HG03103 (cell line): ENCODE measurements around the gene CIAO2A.
A peak's percentile ranks its signal among the peaks of the same experiment; 100 is the strongest.
"Not testable (repeated sequence)": the region's sequence is repeated elsewhere in the genome, so short reads cannot be mapped to it uniquely, and the experiment has no call there.

Source experiments
- ATAC-seq: cut with Tn5 transposase; IDR thresholded peaks from one replicate; pipeline ENCODE4 v1.9.1; 2021; ENCODE audit warnings: low read depth; ENCODE audit not compliant: unreplicated experiment

Gene CIAO2A

GRCh38 chr15:64093627-64094417 lies at the start of gene CIAO2A:
Gene CIAO2A, minus strand, starts transcription at chr15:64093838. Its CDS starts 70 bp downstream, at chr15:64093768.
- ATAC-seq: peak; percentile 46

DNA sequence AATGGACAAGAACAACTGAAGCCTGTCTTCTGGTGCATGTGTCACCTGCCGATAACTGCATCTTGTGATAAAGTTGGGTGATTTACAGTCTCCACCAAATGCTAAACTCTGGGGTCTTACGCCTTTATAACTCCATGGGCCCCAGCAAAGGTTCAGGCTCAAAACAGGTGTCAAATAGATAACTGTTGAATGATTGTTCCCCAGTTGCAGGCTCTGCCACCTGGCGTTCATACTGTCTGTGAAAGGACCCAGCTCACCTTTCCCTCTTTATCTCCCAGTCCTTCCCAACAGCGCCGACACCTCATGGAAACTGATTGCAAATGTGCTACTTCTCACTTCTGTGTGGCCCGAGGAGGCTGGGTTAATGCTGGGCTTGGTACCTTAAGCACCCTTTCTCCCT lies 49.6 kb upstream of the CIAO2A start:
- ATAC-seq: no peak

DNA sequence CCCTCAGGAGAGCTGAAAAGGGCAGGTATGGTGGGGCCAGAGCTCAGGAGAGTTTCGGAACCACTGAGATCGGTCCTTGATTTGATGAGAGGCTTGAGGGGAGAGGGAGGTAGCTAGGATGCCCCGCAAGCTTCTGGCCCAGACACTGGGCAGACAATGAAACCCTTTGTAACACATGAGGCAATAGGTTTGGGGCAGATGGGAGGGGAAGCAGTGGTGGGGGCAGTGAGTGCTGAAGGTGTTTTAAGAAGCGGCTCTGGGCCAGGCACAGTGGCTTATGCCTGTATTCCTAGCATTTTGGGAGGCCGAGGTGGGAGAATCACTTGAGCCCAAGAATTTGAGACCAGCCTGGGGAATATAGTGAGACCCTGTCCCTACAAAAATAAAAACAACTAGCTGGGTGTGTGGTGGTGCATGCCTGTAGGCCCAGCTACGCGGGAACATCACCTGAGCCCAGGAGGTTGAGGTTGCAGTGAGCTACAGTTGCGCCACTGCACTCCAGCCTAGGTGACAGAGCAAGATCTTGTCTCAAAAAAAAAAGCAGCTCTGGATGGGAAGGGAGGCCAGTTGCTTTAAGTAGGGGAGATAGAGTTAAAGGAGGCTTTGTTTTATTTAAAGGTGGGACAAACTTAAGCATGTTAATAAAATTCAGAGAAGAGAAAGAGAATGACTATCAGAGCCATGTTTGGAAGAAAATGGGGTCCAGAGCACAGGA lies 48.3 kb upstream of the CIAO2A start:
- ATAC-seq: no peak

DNA sequence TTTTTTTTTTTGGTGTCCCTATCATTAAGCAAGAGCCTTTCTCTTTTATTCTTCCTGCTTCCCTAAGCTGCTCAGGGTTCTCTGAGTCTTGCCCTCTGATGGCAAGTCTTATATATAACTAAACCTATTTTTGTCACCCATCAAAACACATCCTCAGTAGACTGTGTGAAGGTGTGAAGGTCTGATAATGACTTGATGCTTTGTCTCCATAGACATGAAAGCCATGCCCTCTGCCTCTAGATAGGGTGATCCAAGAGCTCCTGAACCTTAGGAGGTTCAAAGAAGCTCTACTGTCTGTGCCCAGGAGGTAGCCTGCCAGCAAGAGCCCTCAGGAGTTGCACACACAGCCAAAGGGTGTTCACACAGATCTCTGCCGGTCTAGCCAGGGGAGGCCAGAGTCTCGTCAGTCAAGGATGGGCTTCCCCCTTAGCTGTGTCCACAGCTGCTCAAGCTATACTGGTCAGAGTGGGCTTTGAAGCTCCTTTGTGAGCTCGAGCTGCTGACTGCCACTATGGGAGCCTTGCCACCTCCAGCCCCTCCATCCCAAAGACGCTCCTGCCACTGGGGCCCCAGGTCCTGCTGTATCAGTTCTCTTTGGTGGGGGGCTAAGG lies 44.8 kb upstream of the CIAO2A start:
- no peak for ATAC-seq

DNA sequence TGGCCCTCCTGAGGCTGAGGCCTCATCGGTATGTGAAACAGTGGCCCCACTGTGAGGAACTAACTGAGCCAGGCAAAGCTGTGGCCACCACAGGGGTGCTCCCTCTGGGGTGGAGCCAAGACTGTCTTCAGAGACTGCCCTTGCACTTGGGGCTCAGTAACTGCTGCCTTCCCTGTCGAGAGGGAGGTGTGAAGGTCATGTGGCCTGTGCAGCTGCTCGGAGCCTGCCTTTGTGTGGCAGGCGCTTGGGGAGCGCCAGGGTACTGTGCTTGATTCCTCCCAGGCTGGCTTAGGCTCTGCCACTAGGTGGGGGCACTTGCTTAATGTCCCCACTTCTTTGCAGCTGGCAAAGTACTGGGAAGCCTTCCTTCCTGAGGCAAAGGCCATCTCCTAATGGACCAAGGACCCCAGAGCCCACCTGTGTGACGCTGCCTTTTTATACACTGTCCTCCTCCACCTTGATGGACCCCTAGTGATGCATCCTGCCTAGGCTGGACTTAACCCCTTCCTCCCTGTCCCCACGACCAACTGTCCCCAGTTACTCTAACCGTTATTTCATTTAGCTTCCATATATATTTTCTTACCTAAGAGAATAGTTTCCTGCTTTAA lies 43.7 kb upstream of the CIAO2A start:
- no peak for ATAC-seq

DNA sequence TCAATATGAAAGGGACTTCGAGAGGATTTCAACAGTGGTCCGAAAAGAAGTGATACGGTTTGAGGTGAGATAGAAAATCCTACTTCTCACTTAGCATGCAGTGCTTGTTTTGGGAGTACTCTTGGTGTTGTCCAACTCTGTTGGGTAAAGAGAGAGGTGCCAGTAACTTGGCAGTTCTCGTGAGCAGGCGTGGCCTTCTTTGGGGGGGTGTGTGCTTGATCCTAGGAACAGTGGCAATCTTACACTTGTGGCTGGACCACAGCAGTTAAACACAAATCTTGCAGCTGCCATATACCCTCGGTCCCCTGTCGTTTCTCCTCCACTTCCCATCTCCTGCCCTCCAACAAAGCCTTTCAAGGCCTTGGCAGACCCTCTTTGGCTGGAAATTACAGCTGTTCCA lies 42.7 kb upstream of the CIAO2A start:
- ATAC-seq: no peak

DNA sequence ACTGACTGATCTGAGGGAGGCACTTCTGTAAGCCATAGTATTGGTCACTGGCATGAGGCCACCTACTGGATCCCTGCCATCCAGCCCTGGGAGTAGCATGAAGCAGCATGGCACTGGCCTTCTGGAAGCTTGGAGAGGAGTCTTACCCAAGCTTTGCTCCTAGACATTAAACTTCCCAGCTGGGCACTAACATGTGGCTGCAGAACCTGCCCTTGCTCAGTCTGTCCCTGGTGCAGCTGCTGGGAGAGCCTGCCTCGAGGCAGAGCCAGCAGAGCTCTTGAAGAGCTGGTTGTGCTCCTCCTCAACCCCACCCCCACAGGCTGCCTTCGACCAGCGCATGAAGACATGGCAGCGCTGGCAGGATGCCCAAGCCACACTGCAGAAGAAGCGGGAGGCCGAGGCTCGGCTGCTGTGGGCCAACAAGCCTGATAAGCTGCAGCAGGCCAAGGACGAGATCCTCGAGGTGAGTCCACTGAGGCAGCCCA lies 40.7 kb upstream of the CIAO2A start:
- ATAC-seq: no peak

DNA sequence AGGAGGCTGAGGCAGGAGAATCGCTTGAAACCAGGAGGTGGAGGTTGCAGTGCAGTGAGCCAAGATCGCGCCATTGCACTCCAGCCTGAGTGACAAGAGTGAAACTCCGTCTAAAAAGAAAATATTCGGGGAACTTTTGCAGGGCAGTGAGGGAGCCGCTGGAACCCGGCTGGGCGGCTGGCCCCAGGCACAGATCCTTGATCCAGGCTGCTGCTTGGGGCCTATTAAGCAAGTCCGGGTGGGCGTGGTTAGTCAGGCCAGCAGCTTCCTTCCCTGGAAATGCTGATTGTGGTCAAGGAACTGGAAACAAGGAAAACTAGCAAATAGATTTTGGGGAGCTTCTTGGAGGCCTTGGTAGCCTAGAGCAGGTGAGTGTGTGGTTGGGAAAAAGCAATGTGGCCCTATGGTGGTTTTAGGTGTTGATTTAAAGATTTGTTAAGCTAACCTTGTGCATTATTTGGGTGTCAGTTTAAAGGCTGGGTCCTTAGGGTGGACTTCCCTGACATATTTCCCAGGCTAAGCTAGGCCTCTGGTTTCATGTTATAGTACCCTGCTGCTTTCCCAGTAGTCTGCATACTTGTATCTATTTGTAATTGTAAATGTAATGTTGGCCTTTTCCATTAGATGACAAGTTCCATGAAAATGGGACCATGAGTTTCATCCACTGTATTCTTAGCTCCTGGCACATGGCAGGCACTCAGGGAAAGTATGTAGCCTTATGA lies 40.1 kb upstream of the CIAO2A start:
- no peak for ATAC-seq

DNA sequence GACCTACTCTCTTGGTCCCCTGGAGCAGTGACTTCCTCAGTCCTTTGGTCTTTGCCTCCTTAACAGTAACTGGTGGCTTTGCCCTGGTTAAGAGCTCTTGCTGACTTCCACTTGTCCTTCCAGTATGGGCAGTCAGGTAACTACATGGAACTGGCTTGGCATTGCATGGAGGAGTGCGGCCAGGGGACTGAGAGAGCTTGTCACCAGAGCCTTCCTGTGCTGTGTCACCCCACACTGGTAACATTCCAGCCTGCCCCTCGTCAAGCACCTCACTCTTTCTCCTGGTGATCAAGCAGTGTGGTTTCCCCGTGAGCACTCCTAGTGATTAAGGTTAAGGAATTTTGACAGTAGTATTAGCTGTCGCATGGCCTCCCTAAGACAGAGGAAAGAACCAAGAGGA lies 38.6 kb upstream of the CIAO2A start:
- ATAC-seq: no peak

DNA sequence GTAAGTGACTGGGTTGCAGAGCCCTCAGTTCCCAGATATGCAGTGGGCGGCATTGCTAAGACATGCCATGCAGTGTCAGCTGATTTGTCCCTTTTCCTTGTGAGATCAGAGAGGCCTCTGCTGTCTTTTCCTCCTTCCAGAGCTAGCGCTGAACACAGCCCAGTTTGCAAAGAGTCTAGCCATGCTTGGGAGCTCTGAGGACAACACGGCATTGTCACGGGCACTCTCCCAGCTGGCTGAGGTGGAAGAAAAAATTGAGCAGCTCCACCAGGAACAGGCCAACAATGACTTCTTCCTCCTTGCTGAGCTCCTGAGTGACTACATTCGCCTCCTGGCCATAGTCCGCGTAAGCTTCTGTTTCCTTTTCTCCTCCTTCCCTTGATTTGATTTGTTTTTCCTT lies 37.9 kb upstream of the CIAO2A start:
- no peak for ATAC-seq

GRCh38 chr15:64130159-64130558 lies 36.5 kb upstream of the CIAO2A start:
- ATAC-seq: no peak

DNA sequence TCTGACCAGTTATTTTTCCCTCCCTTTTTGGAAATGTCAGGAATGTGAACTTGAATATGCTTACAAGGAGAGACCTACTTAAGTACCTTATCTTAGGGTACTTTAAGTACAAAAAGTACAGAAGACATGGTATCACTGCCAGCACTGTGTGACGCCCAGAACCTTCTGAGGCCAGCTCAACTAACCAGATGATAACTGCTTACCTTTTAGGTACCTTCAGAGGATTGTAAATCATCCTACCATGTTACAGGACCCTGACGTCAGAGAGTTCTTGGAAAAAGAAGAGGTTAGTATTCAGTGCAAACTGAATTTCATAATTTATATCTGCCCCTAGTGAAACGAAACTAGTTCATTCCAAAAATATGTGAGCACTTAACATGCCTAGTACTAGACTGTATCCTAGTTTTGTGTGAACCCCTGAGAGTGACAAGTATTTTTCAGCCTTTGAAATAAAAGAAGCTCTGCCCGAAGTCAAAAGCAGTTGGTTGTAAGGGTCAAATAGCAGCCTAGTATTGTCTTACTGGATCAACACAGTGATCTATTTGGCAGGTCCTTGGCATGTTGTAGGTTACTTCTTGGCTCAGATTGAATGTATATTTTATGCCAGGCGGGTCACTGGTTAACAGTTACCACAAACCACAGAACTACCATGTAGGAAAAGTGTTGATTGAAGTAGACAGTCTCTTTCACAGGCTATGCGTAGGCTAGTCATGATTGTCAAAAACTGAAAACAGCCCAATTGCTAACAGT lies 34.1 kb upstream of the CIAO2A start:
- no peak for ATAC-seq

DNA sequence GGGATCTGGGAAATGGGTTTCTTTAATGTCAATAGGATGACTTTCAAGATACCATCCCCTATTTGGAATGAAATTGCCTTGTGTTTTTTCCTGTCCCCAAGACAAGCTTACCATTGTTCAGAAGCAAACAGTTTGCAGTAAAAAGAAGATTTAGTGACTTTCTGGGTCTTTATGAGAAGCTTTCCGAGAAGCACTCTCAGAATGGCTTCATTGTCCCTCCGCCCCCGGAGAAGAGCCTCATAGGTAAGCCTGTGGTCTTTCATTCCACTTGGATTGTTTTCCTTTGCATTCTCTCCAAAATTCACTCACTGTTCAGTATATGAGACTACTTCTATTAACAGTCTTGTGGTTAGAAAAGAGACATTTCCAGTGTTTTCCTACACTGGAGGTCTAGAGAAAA lies 32.3 kb upstream of the CIAO2A start:
- no peak for ATAC-seq

DNA sequence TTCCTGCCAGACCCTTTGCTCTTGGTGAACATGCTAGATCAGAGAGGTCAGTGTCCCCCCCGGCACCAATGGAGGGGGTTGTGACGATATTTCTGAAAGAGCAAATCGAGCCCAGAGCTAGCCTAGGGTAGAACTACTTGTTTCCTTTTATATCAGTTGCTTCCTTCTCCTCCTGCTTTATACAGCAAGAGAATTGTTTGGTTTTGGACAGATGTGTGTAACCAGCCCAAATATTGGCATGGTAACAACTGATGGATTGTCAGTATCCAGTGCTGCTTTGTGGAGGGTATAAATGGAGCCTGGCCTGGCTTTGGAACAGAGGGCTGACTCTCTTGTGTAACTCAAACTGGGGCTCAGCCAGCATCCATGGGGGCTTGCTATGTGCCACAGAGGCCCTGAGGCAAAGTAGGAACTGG lies 29.3 kb upstream of the CIAO2A start:
- ATAC-seq: no peak

GRCh38 chr15:64122444-64122843 lies 28.8 kb upstream of the CIAO2A start:
- no peak for ATAC-seq

- ATAC-seq: no peak
Observed at GRCh38 chr15:64121614-64122013, 28.0 kb upstream of the CIAO2A start.

DNA sequence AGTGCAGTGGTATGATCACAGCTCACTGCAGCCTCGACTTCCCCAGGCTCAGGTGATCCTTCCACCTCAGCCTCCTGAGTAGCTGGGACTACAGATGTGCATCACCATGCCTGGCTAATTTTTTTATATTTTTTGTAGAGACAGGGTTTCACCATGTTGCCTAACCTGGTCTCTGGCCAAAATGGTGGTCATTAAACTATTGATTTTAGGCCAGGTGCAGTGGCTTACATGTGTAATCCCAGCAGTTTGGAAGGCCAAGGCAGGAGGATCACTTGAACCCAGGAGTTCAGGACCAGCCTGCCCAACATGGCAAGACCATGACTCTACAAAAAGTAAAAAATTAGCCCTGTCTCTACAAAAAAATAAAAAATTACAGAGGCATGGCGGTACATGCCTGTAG lies 26.7 kb upstream of the CIAO2A start:
- not testable (repeated sequence) for ATAC-seq

DNA sequence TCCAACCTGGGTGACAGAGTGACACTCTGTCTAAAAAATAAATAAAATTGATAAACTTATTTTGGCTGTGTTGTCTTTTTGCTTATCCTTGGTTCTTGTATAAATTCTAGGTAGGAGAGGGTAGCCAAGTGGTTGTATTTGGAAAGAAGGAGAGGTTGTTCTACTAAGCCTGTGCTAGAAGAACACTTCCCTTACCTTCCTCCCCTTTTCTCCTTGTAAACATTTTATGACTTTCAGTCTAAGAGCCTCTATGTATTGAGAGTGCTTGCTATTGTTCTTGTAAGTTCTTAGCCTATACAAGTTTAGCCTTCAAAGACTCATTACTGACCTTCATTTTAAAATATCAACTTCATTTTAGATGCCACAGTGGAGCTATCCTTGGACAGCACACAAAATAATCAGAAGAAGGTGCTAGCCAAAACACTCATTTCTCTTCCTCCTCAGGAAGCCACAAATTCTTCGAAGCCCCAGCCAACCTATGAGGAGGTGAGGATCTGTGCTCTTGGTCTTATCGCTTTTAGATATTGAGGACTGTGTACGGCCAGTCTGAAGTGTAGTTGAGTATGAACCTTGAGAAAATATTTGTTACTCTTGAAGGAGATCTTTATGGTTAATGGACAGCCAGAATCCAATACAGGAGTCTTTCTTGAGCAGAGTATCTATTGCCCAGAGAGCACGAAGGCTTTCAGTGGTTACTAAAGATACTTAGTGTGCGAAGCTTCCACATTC lies 24.3 kb upstream of the CIAO2A start:
- no peak for ATAC-seq

DNA sequence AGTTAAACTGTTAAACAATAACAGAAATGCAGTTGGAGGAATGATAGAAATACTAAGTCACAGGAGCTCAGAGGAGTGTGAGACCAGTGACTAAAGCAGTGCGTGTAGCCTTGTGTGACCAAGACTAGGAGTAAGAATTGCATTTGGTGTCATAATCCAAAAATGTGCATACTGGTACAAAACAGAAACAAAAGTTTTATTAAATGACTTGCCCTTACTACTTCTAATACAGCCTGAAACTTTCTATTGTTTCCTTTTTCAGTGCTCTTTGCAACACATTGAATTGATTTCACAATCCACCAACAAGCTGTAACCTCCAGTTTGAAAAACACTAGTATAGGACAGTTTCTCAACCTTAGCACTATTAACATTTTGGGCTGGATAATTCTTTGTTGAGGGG lies 19.3 kb upstream of the CIAO2A start:
- no peak for ATAC-seq
